ENCODE results near the gene PDE3A.

The PDE3A gene

DNA sequence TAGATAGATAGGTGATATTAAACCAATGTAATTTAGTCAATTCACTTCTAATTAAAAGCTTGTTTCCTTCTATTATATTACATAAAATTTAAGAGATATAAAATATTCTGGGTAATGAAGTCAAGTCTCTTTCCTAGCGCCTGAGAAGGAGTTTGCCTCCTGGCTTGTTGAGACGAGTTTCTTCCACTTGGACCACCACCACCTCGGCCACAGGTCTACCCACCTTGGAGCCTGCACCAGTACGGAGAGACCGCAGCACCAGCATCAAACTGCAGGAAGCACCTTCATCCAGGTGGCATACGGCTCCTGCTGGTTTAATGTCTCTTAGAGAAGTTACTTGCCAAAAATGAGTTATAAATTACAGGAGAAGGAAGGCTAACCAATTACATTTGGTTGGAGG, 247.8 kb downstream of the PDE3A start:
- Histone ChIP-seq H3K79me2 (ENCODE audit: insufficient read depth, low read length) (no peaks in the 10 kb centered on the region), H3K4me1 (ENCODE audit: insufficient read depth, low read length, poor library complexity, severe bottlenecking) (peaks cover 17% of the 10 kb centered on the region), H3K27me3 (ENCODE audit: insufficient read depth, low read length, poor library complexity, severe bottlenecking) (no peaks in the 10 kb centered on the region), H2AFZ (ENCODE audit: low read length) (no peak overlapping the region), H3K4me2 (ENCODE audit: low read depth, low read length, poor library complexity, severe bottlenecking) (no peak overlapping the region), H3K9me3 (ENCODE audit: insufficient read depth, low read depth, low read length) (no peaks in the 10 kb centered on the region), H4K20me1 (ENCODE audit: insufficient read depth, low read length, poor library complexity, severe bottlenecking) (no peaks in the 10 kb centered on the region), H3K4me3 (ENCODE audit: low read length, poor library complexity, severe bottlenecking) (no peak overlapping the region), H3F3A (ENCODE audit: low read depth) (no peaks in the 10 kb centered on the region), H3K9me2 (replicated peaks; ENCODE audit: low read depth, low read length) (no peaks in the 10 kb centered on the region), H3K9ac (ENCODE audit: low read depth, low read length, poor library complexity, severe bottlenecking) (no peak overlapping the region), H3K36me3 (ENCODE audit: insufficient read depth, low read length) (no peaks in the 10 kb centered on the region)
- no peak for TF ChIP-seq CTCF (conservative IDR thresholded peaks at IDR 0.05; ENCODE audit: low read length)
- TF ChIP-seq EZH2phosphoT487 (IDR thresholded peaks at IDR 0.05; ENCODE audit: borderline replicate concordance), result no peak

- H2AFZ ChIP-seq (ENCODE audit: low read length), result no peak overlapping the region
- no peak overlapping the region for H3K9ac ChIP-seq (ENCODE audit: low read depth, low read length, poor library complexity, severe bottlenecking)
- no peaks in the 10 kb centered on the region for H3K36me3 ChIP-seq (ENCODE audit: insufficient read depth, low read length)
- no peak overlapping the region for H3K4me2 ChIP-seq (ENCODE audit: low read depth, low read length, poor library complexity, severe bottlenecking)
- TF ChIP-seq EZH2phosphoT487 (IDR thresholded peaks at IDR 0.05; ENCODE audit: borderline replicate concordance) (no peak), CTCF (conservative IDR thresholded peaks at IDR 0.05; ENCODE audit: low read length) (no peak)
- no peaks in the 10 kb centered on the region for H3K9me2 ChIP-seq (replicated peaks; ENCODE audit: low read depth, low read length)
- H3K4me3 ChIP-seq (ENCODE audit: low read length, poor library complexity, severe bottlenecking), result no peak overlapping the region
- no peaks in the 10 kb centered on the region for H3K9me3 ChIP-seq (ENCODE audit: insufficient read depth, low read depth, low read length)
- H3K79me2 ChIP-seq (ENCODE audit: insufficient read depth, low read length), result no peaks in the 10 kb centered on the region
- no peaks in the 10 kb centered on the region for H3F3A ChIP-seq (ENCODE audit: low read depth)
- H4K20me1 ChIP-seq (ENCODE audit: insufficient read depth, low read length, poor library complexity, severe bottlenecking), result no peaks in the 10 kb centered on the region
- H3K27me3 ChIP-seq (ENCODE audit: insufficient read depth, low read length, poor library complexity, severe bottlenecking), result no peaks in the 10 kb centered on the region
- peaks cover under 1% of the 10 kb centered on the region for H3K4me1 ChIP-seq (ENCODE audit: insufficient read depth, low read length, poor library complexity, severe bottlenecking)
These were observed 251.9 kb downstream of the PDE3A start for GRCh38 chr12:20620261-20620660.

DNA sequence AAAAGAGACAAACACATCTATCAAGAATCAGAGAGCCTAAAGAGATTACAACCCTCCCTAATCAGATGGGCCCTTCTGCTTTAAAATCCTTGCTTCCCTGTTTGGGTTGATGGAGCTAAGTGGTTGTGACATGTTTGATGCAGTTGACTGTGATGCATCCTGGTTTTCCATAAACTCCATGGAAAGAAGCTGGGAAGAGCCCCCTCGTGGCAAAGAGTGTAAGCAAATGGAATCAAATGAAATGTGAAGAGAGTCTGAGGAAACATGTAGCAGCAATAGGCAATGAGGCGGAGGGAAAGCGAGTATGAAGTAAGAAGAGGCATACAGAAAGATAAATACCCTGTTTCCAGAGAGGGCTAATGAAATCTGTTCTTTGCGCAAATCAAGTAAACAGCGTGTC, 256.4 kb downstream of the PDE3A start:
- H3K4me2 ChIP-seq (ENCODE audit: low read depth, low read length, poor library complexity, severe bottlenecking), result no peak overlapping the region
- H3K9me3 ChIP-seq (ENCODE audit: insufficient read depth, low read depth, low read length), result no peaks in the 10 kb centered on the region
- H3K27me3 ChIP-seq (ENCODE audit: insufficient read depth, low read length, poor library complexity, severe bottlenecking), result no peaks in the 10 kb centered on the region
- TF ChIP-seq EZH2phosphoT487 (IDR thresholded peaks at IDR 0.05; ENCODE audit: borderline replicate concordance), result no peak
- TF ChIP-seq CTCF (conservative IDR thresholded peaks at IDR 0.05; ENCODE audit: low read length), result no peak
- no peaks in the 10 kb centered on the region for H3K79me2 ChIP-seq (ENCODE audit: insufficient read depth, low read length)
- no peaks in the 10 kb centered on the region for H3K4me1 ChIP-seq (ENCODE audit: insufficient read depth, low read length, poor library complexity, severe bottlenecking)
- H3K4me3 ChIP-seq (ENCODE audit: low read length, poor library complexity, severe bottlenecking), result no peak overlapping the region
- H3F3A ChIP-seq (ENCODE audit: low read depth), result no peaks in the 10 kb centered on the region
- H3K9me2 ChIP-seq (replicated peaks; ENCODE audit: low read depth, low read length), result no peaks in the 10 kb centered on the region
- H3K9ac ChIP-seq (ENCODE audit: low read depth, low read length, poor library complexity, severe bottlenecking), result no peak overlapping the region
- no peak overlapping the region for H2AFZ ChIP-seq (ENCODE audit: low read length)
- no peaks in the 10 kb centered on the region for H4K20me1 ChIP-seq (ENCODE audit: insufficient read depth, low read length, poor library complexity, severe bottlenecking)
- no peaks in the 10 kb centered on the region for H3K36me3 ChIP-seq (ENCODE audit: insufficient read depth, low read length)

All from Loucy (cell line).